ENCODE results near the gene TAS1R1.
"Not testable (repeated sequence)": the region's sequence is repeated elsewhere in the genome, so short reads cannot be mapped to it uniquely, and the experiment has no call there.

TAS1R1 gene

DNA sequence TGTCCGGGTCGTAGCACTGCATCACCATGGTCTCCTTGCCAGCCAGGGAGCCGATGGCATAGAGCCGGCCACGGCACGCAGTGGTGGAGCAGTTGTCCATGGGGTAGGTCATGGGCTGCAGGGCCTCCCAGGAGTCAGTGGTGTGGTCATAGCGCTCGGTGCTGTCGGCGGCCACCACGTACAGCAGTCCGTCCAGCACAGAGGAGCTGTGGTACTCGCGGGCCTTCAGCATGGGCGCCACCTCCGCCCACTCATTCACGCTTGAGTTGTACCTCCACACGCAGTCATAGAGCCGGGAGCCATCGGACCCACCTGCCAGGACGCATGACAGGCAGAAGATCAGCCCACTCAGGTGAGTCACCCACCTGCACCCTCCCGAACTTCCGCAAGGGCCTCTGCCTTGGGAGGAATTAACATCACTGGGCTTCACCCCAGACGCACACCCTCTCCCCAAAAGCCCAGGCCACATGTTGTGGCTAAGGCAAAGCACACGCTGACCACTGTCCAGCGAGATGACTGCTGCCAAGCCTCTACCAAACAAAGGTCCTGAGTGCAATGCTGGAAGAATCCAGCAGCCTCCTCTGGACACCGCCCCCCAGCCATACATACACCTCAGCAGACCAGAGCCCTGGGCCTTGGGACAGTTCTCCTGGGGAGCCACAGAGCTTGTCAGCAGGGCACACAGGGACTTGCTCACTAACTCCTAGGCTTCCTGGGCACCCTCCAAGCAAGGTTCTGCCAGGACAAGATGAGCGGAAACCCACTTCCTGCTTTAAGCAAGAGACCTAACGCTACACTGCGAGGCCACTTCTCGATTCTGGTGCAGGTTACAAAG lies 44.3 kb downstream of the TAS1R1 start:
- DNase-seq = peak in 35 of 42 donors; percentile 32 to 82 (median 60)
- intact Hi-C loops (cut with DNase I) = no loop called here

DNA sequence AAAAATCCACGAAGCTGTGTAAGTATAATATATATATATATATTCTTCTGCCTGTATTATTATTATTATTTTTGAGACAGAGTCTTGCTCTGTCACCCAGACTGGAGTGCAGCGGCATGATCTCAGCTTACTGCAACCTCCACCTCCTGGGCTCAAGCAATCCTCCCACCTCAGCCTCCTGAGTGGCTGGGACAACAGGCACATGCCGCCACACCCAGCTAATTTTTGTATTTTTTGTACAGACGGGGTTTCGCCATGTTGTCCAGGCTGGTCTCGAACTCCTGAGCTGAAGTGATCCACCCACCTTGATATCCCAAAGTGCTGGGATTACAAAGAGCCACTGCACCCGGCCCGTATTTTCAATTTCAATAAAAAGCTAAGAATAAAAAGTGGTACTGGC lies 44.9 kb downstream of the TAS1R1 start:
- not testable (repeated sequence) for DNase-seq
- intact Hi-C loops (cut with DNase I) = loop anchor here (10.0 kb wide), 1 partner anchor 45 kb away; the partner anchor contains the start of genes NOL9 and TAS1R1

DNA sequence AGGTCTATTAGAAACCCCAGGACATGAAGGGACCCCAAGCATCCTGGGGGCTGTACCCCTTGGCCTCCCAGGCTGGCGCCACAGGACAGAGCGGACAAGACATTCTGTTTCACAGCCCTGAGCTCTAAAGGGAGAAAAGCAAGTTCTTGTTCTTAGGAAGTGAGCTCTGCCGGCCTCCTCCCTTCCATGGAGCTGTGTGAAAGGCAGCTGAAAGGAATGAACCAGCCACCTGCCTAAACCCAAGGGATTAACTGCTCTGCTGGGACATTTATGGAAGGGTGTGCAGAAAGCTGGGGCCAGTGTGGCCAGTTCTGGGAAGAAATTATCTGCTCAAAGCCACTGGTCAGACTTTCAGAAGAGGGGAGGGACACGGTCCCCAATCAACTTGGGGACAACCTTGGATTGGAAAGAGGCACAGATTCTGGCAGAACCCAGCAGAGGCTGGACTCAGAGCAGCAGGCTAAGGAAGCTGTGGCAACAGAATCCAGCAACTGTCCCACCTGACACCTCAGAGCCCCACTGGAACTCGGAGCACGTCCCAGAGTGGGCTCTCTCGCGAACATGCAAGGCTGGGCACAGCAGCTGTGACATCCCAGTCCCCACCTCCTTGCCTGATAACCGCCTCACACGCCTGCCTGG lies 45.4 kb downstream of the TAS1R1 start:
- intact Hi-C loops (cut with DNase I) = loop anchor here (10.0 kb wide), 1 partner anchor 46 kb away; the partner anchor contains the start of genes NOL9 and TAS1R1

DNA sequence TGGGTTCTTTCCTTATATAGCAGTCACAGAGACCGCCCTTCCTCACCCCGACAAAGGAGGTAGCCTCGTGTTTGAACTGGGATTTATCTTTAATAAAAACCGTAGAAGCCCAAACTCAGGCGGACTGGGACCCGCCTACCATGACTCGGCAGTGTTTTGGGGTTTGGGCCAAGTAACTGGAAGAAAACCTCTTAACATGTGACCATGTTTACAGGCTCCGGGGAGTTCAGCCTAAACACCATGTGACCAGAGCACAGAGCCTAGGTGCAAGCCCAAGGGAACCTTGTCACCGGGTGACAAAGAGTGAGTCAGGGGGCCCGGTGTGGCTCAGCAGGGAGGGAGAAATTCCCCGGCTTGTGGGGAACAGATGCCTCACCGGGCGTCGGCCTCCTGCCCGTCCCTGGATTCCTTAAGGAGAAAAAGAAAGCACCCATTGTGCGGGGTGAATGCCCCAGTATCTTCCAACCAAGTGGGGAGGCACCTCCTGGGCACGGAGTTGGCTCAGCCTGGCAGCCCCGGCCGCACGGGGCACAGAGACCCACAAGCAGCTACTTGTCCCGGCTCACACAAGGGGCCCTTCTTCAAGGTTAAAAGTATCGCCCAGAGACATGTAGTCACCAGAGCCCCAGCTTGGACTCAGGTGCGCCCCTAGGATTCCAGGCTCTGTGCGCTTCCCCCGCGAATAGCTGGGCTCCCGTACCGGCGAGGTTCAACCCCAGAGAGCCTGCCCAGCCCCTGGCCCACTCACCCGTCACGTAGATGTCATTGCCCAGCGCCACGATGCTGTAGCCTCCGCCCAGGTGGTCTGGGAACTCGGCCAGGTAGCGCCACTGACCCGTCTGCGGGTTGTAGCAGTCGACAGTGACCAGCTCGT lies 46.2 kb downstream of the TAS1R1 start:
- intact Hi-C loops (cut with DNase I) = loop anchor here (10.0 kb wide), 1 partner anchor 46 kb away; the partner anchor contains the start of genes NOL9 and TAS1R1
- DNase-seq = peak in 41 of 42 donors; percentile 39 to 89 (median 72)

More for the DNA sequence above, 45.4 kb downstream of the TAS1R1 start:
- peak in 5 of 42 donors; percentile 12 to 53 (median 22) for DNase-seq

DNA sequence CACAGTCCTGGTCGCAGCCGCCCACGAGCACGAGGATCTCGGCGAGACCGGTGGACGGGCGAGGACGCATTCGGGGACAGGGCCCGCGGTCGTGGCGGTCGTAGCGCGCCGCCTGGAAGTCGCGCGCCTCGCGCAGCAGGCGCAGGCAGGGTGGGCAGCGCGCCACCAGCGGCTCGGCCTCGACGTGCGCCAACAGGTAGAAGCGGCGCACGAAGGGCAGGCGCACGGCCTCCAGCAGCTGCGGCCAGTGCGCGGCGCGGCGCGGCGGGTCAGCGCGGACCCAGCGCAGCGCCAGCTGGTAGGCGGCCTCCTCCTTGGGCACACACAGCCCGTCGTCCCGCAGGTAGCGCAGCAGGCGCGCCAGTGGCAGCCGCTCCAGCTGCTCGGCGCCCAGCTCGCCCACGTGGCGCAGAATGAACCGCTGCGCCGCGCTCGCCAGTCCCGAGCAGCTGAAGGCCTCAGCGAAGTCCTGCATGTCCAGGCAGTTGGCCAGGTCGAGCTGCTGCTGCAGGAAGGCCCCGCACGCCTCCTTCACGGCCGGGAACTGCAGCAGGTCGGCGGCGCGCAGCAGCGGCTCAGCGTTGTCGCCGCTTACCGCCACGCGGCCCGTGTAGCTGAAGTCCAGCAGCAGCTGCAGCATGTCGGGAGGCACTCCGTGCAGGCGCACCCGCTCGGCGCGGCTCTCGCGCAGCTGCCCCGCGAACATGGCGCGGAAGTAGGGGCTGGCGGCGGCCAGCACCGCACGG lies 47.0 kb downstream of the TAS1R1 start:
- DNase-seq = peak in 32 of 42 donors; percentile 24 to 73 (median 50)
- intact Hi-C loops (cut with DNase I) = loop anchor here (10.0 kb wide), 1 partner anchor 47 kb away; the partner anchor contains the start of genes NOL9 and TAS1R1

DNA sequence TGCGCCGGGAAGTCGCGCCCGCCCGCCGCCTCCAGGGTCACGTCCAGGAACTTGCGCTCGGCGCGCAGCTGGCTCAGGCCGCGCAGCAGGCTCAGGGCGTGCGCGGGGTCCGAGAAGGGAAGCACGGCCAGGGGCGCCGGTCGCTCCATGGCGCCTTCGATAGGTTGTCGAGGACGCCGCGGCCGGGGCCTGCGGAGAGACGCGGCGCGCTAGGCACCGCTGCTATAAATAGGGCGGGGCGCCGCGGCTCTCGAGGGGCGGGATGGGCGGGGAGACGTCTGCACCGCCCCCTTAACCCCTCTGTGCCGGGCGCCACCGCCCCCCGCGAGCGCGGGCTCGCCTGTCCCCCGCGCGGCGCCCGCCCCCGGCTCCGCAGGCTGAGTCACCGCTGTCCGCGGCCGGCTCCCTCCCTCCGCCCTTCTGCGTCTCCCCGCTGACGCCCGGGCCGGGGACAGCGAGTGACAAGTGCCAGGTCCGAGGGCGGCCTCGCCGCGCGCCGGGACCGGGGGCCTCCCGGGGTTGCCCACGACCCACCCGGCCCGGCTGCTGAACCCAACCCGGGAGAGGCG lies 47.6 kb downstream of the TAS1R1 start, which contains the start of gene KLHL21:
KLHL21 (minus strand) TSS at position 201 of the 569 bp plus-strand sequence; CDS start at position 149, 52 bp downstream.
- intact Hi-C loops (cut with DNase I) = loop anchor here (10.0 kb wide), 1 partner anchor 48 kb away; the partner anchor contains the start of genes NOL9 and TAS1R1
- peak; percentile 40 to 97 (median 90) for DNase-seq

DNA sequence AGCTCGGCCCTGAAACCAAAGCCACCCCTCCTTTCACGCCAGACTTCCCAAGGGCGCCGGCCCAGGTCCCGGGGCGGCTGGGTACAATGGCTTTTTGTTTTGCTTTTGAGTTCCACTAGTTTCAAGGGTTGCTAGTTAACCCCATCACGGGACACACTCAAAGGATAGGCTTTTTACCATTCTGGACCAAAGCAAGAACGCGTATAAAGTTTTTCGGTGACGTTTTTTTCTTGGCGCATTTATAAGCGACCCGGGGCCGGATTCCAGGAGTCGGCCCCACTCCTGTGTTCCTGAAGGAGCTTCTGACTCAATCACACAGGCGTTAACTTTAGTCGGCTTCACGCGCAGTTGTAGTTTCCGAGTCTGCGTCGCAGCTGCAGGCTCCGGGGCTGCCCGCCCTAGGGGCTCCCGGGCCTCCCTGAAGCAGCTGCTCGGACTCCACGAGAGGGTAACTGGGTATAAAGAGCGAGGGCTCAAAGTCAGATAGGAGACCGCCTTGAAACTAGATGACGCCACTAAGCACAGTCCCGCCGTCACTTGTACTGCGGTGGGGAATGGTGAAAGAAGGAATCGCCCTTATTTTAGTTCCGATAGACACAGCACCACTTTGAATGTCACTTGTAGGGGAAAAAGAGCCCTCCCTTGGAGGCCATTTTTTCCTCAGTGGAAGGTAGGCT lies 48.3 kb downstream of the TAS1R1 start:
- intact Hi-C loops (cut with DNase I) = loop anchor here (10.0 kb wide), 1 partner anchor 49 kb away; the partner anchor contains the start of genes NOL9 and TAS1R1
- DNase-seq = peak in 38 of 42 donors; percentile 34 to 87 (median 64)

DNA sequence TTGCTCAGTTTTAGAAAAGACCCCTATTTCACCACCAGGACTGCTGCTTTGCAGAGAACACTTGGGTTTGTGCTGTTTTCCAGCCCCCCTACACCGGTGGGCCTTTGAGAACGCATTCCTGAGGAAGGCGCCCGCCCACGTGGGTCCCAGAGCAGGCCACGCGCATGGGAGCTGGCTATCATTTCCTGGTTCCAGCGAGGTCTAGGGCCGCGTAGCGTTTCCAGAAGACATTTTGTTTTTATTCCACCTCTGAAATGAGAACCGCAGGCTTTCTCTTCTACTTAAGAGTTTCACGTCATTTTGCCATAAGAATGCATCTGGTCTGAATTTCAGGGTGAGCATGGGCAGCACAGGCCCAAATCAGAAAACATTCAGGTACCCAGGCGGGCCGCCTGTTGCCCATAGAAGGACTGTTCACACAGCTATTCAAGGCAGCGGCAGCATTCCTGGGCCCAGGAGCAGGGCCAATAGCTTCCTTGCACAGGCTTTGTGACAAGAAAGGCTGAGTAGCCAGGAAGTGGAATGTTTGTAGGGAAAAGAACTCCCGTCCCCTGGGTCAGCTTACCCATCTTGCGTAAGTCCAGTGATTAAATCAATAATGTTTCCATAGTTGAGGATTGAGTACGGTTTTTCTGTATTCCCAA lies 48.9 kb downstream of the TAS1R1 start:
- peak in 35 of 42 donors; percentile 20 to 81 (median 58) for DNase-seq
- intact Hi-C loops (cut with DNase I) = loop anchor here (10.0 kb wide), 1 partner anchor 49 kb away; the partner anchor contains the start of genes NOL9 and TAS1R1

DNA sequence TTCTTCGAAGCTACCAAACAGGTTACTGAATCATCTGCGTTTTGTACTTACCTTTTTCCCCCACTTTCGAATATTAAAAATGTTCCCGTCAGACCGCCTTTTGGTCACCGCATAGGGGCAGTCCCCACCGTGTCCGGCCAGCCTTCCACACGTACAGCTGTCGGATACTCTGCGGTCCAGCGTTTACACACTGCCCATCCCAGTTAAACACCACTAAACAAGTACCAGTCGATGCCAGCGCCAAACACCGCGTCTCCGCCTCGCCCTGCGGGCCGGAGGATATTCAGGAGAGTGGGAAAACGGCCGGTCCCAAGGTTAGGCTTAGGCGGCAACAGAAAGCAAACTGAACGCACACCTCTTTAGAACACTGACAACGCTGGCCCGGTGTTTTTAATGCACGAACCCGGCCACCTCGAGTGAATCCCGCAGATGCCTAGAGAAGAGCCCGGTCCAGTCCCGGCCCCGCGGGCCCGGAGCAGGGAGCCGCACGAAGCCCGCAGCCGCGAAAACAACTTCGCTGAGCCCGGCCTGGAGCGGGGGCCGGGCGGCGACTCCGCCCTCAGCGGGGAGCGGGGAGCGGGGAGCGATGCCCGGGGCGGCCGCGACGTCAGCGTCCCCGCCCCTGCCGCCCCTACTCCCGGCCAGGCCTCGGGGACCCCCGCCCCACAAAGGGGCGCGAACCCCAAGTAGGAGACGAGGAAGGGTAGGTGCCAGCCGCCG lies 57.7 kb downstream of the TAS1R1 start:
- intact Hi-C loops (cut with DNase I) = no loop called here
- peak in 24 of 42 donors; percentile 13 to 68 (median 44) for DNase-seq

DNA sequence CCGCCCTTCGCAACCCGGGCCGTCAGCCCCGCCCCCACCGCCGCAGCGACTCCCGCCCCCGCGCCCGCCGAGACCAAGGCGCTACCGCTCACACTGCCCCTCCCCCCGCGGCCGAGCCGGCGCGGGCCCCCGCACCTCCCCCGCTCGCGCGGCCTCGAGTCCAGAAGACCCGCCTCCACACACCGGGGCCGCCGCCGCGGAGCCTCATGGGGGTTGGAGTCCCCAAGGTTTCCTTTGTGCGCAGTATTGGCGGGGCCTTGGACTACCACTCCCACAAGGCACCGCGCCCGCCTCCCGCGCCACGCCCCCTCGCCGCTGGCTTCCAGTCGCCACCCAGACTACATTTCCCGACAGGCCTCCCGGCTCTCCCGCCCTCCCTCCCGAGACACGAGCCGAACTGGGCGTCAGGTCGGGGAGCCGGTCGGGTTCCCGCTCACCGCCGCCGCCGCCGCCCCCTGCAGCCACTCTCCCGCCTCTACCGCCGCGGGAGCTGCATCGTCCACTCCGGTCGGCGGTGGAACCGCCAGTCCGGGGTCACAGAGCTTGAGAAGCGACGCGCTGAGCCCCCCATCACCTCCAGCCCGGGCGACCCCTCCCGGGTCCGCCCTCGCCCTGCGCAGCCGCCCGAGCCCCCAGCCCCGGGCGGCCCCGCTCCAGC lies 58.4 kb downstream of the TAS1R1 start, which contains the start of gene PHF13:
PHF13 (plus strand) TSS at position 371 of the 658 bp plus-strand sequence. CDS start 336 bp downstream, outside the sequence.
- intact Hi-C loops (cut with DNase I) = no loop called here
- peak; percentile 97 to 100 (median 100) for DNase-seq

DNA sequence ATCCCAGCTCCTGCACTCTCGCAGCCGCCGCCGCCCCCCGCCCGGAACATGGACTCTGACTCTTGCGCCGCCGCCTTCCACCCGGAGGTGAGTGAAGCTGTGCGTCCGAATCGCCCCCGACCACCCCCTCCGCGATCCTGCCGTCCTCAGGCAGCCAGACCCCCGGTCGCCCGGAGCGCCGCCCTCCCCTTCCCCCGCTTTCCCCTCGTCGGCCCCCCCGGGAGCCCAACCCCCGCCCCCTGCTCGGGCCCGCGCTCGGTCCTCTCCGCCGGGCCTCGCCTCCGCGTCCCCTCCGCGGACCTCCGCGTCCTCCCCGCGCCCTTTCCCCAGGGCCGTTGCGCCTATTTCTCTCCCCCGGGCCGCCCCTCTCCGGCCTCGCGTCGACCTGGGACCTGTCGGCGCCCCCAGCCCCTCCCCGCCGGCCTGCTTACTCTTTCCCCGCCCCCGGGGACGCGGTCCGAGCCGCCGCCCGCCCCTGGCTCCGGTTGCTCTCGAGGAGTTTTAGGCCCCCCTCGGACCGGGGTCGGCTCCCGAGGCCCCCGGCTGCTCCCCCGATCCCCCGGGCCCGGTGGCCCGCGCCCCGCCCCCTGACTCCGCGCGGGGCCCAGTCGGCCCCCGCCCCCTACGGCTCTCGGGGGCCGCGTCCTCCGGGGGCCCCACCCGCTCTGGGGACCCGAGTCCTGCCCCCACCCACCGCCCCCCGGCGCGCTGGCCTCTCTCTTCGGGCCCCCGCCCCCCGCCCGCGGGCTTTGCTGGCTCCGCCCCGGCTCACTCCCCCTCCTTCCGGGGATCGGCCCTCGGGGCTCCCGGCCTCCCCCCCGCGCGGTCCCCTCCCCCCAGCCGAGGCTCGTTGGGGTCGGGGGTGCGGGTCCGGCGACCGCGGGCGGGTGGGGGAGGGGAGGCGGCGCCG lies 59.2 kb downstream of the TAS1R1 start:
- intact Hi-C loops (cut with DNase I) = no loop called here
- DNase-seq = peak in 38 of 42 donors; percentile 26 to 83 (median 62)

DNA sequence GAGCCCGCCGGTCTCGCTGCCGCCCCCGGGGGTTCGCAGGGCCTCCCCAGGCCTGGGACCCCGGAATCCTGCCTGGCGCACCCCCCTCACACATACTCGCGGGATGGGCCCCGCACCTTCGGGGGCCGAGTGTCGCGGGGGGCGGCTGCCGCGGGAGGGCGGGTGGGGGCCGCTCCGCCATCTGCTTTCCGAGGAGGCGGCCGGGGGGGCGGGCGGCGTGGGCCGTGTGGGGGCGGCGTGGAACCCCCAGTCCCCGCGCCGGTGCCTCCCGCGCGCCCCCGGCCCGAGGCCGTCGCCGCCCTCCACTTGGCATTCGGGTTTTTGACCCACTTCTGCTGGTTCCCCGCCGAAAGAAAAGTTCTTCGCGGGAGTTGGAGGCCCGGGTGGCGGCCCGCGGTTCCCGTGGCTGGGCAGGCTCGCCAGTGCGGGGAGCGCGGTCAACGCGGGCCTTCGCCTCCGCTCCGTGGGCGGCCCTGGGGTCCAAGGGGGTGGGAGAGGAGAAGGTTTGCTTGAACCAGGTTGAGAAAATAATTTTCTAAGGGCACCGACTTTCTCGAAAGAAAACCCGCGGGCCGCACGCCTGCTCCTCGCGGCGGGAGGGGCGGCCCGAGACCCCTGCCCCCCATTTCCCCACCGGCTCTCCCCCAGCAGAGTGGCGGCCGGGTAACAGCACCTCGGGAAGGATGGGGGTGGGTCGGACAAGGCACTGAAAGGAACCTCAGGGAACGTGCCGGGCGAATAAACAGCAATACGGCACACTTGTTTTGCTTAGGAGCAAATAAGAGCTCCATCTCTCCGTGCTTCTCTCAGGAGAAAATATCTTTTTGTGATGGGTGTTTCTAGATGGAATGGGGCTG lies 60.0 kb downstream of the TAS1R1 start:
- DNase-seq = peak in 13 of 42 donors; percentile 16 to 57 (median 32)
- intact Hi-C loops (cut with DNase I) = no loop called here

DNA sequence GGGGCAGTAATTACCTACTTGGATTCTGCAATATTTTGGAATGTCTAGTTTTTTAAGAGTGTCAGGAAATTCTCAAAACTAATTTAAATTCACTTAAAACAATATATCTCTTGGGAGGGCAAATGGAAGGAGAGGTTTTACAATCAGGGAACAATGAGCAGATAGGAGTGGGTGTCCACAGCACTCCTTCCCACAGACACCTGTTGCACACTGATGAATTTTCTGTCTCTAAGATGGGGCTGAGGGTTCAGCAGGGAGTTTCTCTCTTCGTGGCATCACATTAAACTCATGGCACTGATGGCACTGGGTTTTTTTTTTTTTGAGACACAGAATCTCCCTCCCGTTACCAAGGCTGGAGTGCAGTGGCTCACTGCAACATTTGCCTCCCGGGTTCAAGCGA lies 63.9 kb downstream of the TAS1R1 start:
- peak in 9 of 42 donors; percentile 29 to 69 (median 49) for DNase-seq
- intact Hi-C loops (cut with DNase I) = no loop called here

All from head of caudate nucleus (tissue), 42 donors.